Mammary epithelial cell (primary cell): ENCODE measurements around the gene MUC5B.

Experiments
- CTCF ChIP-seq, 2 donors: IDR thresholded peaks in 1 of 2; conservative IDR thresholded peaks in 1 of 2; 2 replicates each; pipeline ENCODE4 v1.5.1; 2011 to 2012; ENCODE audit warnings: inconsistent platforms in 2 of 2, low read length in 2 of 2, mild to moderate bottlenecking in 2 of 2, control low read depth in 1 of 2, low read depth in 1 of 2; ENCODE audit not compliant: insufficient read depth in 1 of 2; ENCODE audit errors: extremely low read depth in 1 of 2
- EZH2 ChIP-seq: IDR thresholded peaks from 2 replicates; pipeline ENCODE4 v1.6.1; 2012; ENCODE audit warnings: low read length, inconsistent platforms, borderline replicate concordance

GRCh38 chr11:1302461-1303125 is 79.7 kb downstream of the MUC5B start:
- no peak for TF ChIP-seq CTCF (conservative IDR thresholded peaks at IDR 0.05 in 1 of 2, IDR thresholded peaks at IDR 0.05 in 1 of 2; ENCODE audit: extremely low read depth in 1 of 2, insufficient read depth in 1 of 2, low read depth in 1 of 2, low read length in 2 of 2)
- TF ChIP-seq EZH2: no peak
